ENCODE measurements around the gene RTN4R.
A peak's percentile ranks its signal among the peaks of the same experiment; 100 is the strongest.
"Not testable (repeated sequence)": the region's sequence is repeated elsewhere in the genome, so short reads cannot be mapped to it uniquely, and the experiment has no call there.

Gene RTN4R

GRCh38 chr22:20305894-20306645 is 38.0 kb upstream of the RTN4R start:
- DNase-seq (ENCODE audit: low read depth): no peak

- DNase-seq (ENCODE audit: low read depth): not testable (repeated sequence)
Observed at GRCh38 chr22:20305230-20305893, 37.2 kb upstream of the RTN4R start.

- DNase-seq (ENCODE audit: low read depth): no peak
Observed at GRCh38 chr22:20304646-20305045, 36.5 kb upstream of the RTN4R start.

DNA sequence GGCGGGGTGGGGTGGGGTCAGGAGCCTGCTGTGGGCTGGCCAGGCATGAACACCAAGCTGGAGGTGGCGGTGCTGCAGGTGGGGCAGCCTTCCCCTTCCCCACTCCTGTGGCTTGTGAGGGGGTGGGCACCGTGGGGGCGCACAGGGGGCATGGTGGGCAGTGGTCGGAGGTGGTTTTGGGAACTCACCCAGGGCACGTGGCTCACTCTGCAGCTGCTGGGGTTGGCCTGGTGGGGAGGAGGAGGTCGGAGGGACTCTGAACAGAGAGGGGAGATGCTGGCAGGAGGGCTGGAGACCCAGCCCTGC is 35.1 kb upstream of the RTN4R start:
- not testable (repeated sequence) for DNase-seq (ENCODE audit: low read depth)

GRCh38 chr22:20302438-20303228 is 34.5 kb upstream of the RTN4R start:
- no peak for DNase-seq (ENCODE audit: low read depth)

GRCh38 chr22:20299746-20300136 is 31.6 kb upstream of the RTN4R start:
- peak; percentile 13 for DNase-seq (ENCODE audit: low read depth)

DNA sequence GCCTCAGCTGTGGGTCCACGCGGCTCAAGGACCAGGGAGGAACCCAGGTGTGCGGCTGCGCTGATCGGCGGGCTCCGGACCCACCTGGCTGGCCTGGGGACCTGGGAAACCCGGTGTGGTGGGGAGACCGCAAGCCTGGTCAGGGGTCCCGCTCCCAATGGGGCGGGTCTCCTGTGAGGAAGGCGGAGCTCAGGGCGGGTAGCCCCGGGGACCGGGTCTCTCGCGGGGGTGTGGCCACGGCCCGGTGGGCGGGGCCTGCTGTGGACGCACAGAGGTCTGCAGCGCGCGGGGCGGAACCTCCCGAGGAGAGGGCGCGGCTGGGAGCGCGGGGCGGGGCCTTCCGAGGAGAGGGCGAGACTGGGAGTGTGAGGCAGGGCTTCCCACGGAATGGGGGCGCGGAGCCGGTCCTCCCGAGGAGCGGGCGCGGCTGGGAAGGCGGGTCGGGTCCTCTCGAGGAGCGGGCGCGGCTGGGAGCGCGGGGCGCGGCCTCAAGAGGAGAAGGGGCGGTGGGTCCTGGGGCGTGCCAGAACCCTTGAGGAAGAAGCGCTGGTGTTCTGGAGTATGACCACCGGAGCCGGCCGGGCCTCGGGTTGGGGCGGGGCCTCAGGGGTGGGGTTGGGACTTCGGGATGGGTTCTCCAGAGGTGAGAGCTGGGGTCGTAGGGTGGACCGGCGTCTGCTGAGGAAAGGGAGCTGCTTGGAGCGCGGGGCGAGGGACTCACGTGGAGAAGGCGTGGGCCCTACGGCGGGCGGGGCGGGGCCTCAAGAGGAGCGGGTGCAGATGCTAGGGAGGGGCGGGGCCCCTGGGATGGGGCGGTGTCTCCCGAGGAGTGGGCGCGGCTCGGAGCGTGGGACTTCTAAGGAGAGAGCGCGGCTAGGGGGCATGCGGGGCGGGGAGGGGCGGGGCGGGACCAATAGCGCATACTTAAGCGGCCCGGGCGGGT is 31.0 kb upstream of the RTN4R start:
- DNase-seq (ENCODE audit: low read depth): peak; percentile 64

GRCh38 chr22:20298110-20298802 is 30.1 kb upstream of the RTN4R start:
- no peak for DNase-seq (ENCODE audit: low read depth)

- DNase-seq (ENCODE audit: low read depth): no peak
Observed at GRCh38 chr22:20297414-20298109, 29.4 kb upstream of the RTN4R start.

- DNase-seq (ENCODE audit: low read depth): no peak
Observed at GRCh38 chr22:20296598-20296997, 28.5 kb upstream of the RTN4R start.

DNA sequence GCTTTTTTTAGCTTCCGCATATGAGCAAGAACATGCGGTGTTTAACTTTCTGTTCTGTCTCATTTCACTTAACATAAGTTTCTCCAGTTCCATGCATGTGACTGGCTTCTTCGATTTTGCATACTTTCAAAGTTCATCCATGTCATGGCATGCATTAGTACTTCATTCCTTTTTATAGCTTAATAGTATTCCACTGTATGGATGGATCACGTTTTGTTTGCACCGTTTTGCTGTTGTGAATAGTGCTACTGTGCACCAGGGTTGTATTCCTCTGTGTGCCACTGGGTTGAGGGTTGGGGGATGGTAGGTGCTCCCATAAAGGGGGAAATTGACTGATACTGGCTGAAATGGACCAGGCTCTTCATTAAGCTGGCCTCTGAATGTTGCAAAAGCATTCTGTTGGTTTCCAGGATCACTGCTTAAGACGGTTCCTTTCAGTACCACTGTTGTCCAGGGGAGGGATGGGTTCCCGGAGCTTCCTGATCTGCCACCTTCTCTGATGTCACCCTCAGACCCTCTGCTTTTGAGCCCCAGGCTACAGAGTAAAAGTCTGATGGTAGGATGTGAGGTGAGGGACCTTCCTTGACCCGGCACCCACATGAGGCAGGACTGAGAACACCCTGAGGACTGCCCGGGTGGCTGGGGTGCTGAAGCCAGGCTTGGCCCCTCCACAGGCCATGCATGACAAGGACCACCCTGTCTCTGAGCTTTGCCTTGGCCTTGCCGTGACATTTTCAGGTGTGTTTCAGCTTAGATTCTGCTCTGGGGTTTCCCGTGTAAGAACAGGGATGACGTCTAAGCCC is 27.3 kb upstream of the RTN4R start:
- DNase-seq (ENCODE audit: low read depth): no peak

DNA sequence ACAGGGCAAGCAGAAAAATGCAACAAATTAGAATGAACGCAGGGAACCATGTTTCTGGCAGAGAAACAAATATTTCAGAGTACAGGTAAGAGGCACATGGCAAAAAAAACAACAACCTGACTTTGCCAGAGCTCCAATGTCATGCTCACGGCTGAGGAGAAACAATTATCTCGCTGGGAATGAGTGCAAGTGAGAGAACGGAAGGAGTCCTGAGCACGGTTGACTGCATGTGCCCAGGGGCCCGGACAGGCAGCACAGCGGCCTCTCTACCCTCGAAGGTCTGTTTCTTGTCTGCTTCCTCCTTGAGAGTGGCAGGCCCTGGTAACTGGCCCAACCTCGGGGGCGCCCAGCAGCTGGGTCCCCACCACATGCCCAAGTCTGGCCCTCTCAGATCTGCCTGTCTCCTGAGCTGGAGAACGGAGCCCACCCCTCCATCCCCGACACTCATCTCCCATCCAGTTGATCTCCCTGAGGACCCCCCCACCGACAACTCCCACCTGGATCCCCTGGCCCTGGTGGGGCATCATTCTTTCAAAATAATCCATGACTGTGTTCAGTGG is 24.6 kb upstream of the RTN4R start:
- DNase-seq (ENCODE audit: low read depth): no peak

DNA sequence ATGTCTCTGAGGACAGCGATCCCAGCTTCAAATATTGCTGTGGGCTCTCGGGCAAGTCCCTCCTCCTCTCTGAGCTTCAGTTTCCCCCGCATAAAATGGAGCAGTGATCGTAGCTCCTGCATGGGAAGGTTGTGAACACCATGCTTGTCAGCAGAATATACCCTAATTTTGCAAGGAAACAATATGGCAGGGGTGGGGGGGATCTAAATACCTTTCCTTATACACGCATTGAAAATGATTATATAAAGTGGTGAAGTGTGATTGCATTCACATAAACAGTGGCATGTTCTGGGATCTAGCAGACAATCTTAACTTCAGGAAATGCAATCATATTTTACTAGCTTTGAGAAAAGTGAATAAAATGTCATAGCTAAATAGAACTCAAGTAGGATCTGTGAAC is 24.0 kb upstream of the RTN4R start:
- DNase-seq (ENCODE audit: low read depth): no peak

DNA sequence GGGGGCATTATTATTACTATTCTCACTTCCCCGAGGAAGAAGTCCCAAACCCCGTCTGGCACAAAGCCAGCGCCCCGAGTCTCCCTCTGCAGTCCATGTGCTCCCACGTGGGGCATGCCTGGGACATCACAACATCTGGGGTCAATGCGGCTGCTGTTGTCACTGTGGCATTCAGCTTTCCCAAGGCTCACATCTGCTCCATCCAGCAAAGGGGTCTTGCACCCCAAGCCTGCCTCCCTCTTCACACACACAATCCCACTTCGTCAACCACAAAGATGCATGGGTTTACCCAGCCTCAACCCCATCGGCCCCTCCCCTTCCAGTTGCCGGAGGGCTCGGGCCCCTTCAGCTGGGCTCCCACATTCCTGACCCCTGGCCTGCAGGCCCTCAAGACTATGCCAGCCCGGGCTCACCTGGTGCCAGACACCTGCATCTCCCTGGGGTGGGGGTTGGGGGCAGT is 23.5 kb upstream of the RTN4R start:
- DNase-seq (ENCODE audit: low read depth): no peak

GRCh38 chr22:20291249-20291586 is 23.1 kb upstream of the RTN4R start:
- DNase-seq (ENCODE audit: low read depth): no peak

DNA sequence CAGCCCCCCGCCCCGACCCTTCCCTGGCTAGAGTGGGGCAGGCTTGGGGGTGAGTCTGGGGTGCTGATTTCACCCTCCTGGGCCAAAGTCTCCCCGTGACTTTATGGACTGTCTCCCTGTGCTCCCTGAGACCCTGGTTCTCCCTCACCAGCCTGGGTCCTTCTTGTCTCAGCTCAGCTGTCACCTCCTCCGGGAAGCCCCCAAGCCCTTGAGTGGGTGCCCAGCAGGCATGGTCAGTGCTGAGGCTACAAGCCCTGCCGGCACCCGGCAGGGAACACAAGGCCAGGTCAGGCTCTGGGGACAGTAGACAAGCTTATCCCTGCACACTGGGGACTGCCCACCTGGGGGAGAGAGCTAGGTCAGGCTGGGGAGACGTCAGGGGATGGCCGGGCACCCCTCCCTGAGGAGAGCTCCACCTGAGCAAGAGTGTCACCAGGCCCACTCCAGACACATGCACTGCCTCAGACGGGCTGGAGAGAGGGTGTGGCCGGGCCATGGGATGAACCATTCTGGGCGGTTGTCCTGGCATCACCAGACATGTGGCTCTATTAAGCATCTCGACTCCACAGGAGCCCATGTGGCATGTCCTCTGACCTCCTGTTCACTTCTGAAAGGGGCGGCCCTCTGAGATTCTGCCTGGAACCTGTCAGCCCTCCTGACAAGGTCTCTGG is 22.6 kb upstream of the RTN4R start:
- DNase-seq (ENCODE audit: low read depth): no peak

GRCh38 chr22:20290045-20290392 is 21.9 kb upstream of the RTN4R start:
- DNase-seq (ENCODE audit: low read depth): no peak

GRCh38 chr22:20289182-20290044 is 21.3 kb upstream of the RTN4R start:
- DNase-seq (ENCODE audit: low read depth): not testable (repeated sequence)
